Measurements from ENCODE around the gene FASTKD1. TPM values are rescaled to one million over a fixed set of nuclear protein-coding genes. Genes with fewer than 3 reads are reported as not detected.
"Not testable (repeated sequence)": the region's sequence is repeated elsewhere in the genome, so short reads cannot be mapped to it uniquely, and the experiment has no call there.

The FASTKD1 gene
- polyA plus RNA-seq, 1 of the 3 experiments (the other 2 are of a cell fraction), result 8.7 TPM

- no peak overlapping the region for H3K4me3 ChIP-seq (ENCODE audit: low read depth in 2 of 2, low read length in 1 of 2)
- no peaks in the 10 kb centered on the region for H3K9me2 ChIP-seq
- no peaks in the 10 kb centered on the region for H3K27me3 ChIP-seq (ENCODE audit: insufficient read depth)
- no peak overlapping the region for H3K4me2 ChIP-seq
- no peak for DNase-seq
- WGBS (ENCODE audit: low lambda C conversion rate), result 68% methylated on average over 5 of the region's 5 CpGs
- peaks cover 13 to 17% of the 10 kb centered on the region in 2 experiments for H3K36me3 ChIP-seq (replicated peaks in 1 of 2; ENCODE audit: control insufficient read depth in 1 of 2, insufficient read depth in 2 of 2, low read length in 1 of 2)
- ChIA-PET CTCF (interaction anchor here (0.7 kb wide), 1 partner anchor 39 kb away, joined by 3 read pairs; no protein-coding TSS in a partner anchor), POLR2A (no interaction called here)
- no peak overlapping the region for H2AFZ ChIP-seq (ENCODE audit: low read depth)
- TF ChIP-seq EP300 (IDR thresholded peaks at IDR 0.05; ENCODE audit: borderline replicate concordance in 1 of 2, low read depth in 1 of 2, low read length in 1 of 2) (no peak), SIN3A (IDR thresholded peaks at IDR 0.05; ENCODE audit: borderline replicate concordance, low read depth, low read length) (no peak), REST (IDR thresholded peaks at IDR 0.05; ENCODE audit: low read depth, low read length) (no peak), RCOR1 (IDR thresholded peaks at IDR 0.05; ENCODE audit: low read length) (no peak), JUND (IDR thresholded peaks at IDR 0.05) (no peak), TCF12 (IDR thresholded peaks at IDR 0.05) (no peak), FOXM1 (IDR thresholded peaks at IDR 0.05; ENCODE audit: low read depth) (no peak), FOXJ3 (CRISPR knock-in tag; IDR thresholded peaks at IDR 0.05) (no peak)
- no peaks in the 10 kb centered on the region for H3K4me1 ChIP-seq (ENCODE audit: control insufficient read depth in 1 of 2, insufficient read depth in 2 of 2, low read depth in 1 of 2, low read length in 1 of 2)
- H3K9me3 ChIP-seq, result no peaks in the 10 kb centered on the region
- no peaks in the 10 kb centered on the region for H3F3A ChIP-seq (replicated peaks; ENCODE audit: insufficient read depth)
- no peak overlapping the region for H3K27ac ChIP-seq (ENCODE audit: low read depth in 2 of 2, low read length in 1 of 2)
- H3K9ac ChIP-seq, result no peak overlapping the region
- no peaks in the 10 kb centered on the region for H4K20me1 ChIP-seq (ENCODE audit: insufficient read depth)
- no peaks in the 10 kb centered on the region for H3K79me2 ChIP-seq (ENCODE audit: insufficient read depth)
Measured at GRCh38 chr2:169523681-169524080, 50.0 kb downstream of the FASTKD1 start.

GRCh38 chr2:169520896-169521295 is 52.8 kb downstream of the FASTKD1 start:
- no peak for DNase-seq
- H3K4me3 ChIP-seq (ENCODE audit: low read depth in 2 of 2, low read length in 1 of 2), result no peak overlapping the region

GRCh38 chr2:169516488-169516995 is 57.1 kb downstream of the FASTKD1 start:
- H4K20me1 ChIP-seq (ENCODE audit: insufficient read depth); DNase-seq; H3K4me1 ChIP-seq (ENCODE audit: control insufficient read depth in 1 of 2, insufficient read depth in 2 of 2, low read depth in 1 of 2, low read length in 1 of 2); H3K9me3 ChIP-seq; H3K9me2 ChIP-seq; H2AFZ ChIP-seq (ENCODE audit: low read depth); H3K36me3 ChIP-seq (replicated peaks in 1 of 2; ENCODE audit: control insufficient read depth in 1 of 2, insufficient read depth in 2 of 2, low read length in 1 of 2); H3K27me3 ChIP-seq (ENCODE audit: insufficient read depth); POLR2A ChIA-PET; H3K4me3 ChIP-seq (ENCODE audit: low read depth in 2 of 2, low read length in 1 of 2); H3K27ac ChIP-seq (ENCODE audit: low read depth in 2 of 2, low read length in 1 of 2); H3K4me2 ChIP-seq; H3F3A ChIP-seq (replicated peaks; ENCODE audit: insufficient read depth); H3K9ac ChIP-seq; H3K79me2 ChIP-seq (ENCODE audit: insufficient read depth): not testable (repeated sequence)
- WGBS (ENCODE audit: low lambda C conversion rate), result 92% methylated on average over 10 of the region's 10 CpGs
- CTCF ChIA-PET, result interaction anchor here (1.8 kb wide), 1 partner anchor 11 kb away, joined by 5 read pairs; no protein-coding TSS in a partner anchor

More at GRCh38 chr2:169520896-169521295, 52.8 kb downstream of the FASTKD1 start:
- H3K36me3 ChIP-seq (replicated peaks in 1 of 2; ENCODE audit: control insufficient read depth in 1 of 2, insufficient read depth in 2 of 2, low read length in 1 of 2), result peaks cover 0 to 1% of the 10 kb centered on the region in 2 experiments
- H3K27me3 ChIP-seq (ENCODE audit: insufficient read depth), result no peaks in the 10 kb centered on the region
- H3K9me2 ChIP-seq, result no peaks in the 10 kb centered on the region
- no peak overlapping the region for H3K27ac ChIP-seq (ENCODE audit: low read depth in 2 of 2, low read length in 1 of 2)
- ChIA-PET CTCF (interaction anchor here (1.3 kb wide), 1 partner anchor 41 kb away, joined by 4 read pairs; no protein-coding TSS in a partner anchor), POLR2A (no interaction called here)
- TF ChIP-seq MAX (IDR thresholded peaks at IDR 0.05; ENCODE audit: low read depth) (no peak), EZH2phosphoT487 (IDR thresholded peaks at IDR 0.05; ENCODE audit: borderline replicate concordance, low read depth) (no peak), SMC3 (IDR thresholded peaks at IDR 0.05; ENCODE audit: low read depth, low read length) (no peak), EP300 (IDR thresholded peaks at IDR 0.05; ENCODE audit: borderline replicate concordance in 1 of 2, low read depth in 1 of 2, low read length in 1 of 2) (no peak)
- H3K79me2 ChIP-seq (ENCODE audit: insufficient read depth), result no peaks in the 10 kb centered on the region
- no peaks in the 10 kb centered on the region for H4K20me1 ChIP-seq (ENCODE audit: insufficient read depth)
- H3K9me3 ChIP-seq, result no peaks in the 10 kb centered on the region
- H3K4me2 ChIP-seq, result no peak overlapping the region
- H3K9ac ChIP-seq, result no peak overlapping the region
- no peak overlapping the region for H2AFZ ChIP-seq (ENCODE audit: low read depth)
- no peaks in the 10 kb centered on the region for H3F3A ChIP-seq (replicated peaks; ENCODE audit: insufficient read depth)
- H3K4me1 ChIP-seq (ENCODE audit: control insufficient read depth in 1 of 2, insufficient read depth in 2 of 2, low read depth in 1 of 2, low read length in 1 of 2), result no peaks in the 10 kb centered on the region

- DNase-seq; H4K20me1 ChIP-seq (ENCODE audit: insufficient read depth); H3K4me1 ChIP-seq (ENCODE audit: control insufficient read depth in 1 of 2, insufficient read depth in 2 of 2, low read depth in 1 of 2, low read length in 1 of 2); POLR2A ChIA-PET; H3K4me2 ChIP-seq; H3K79me2 ChIP-seq (ENCODE audit: insufficient read depth); H3K27me3 ChIP-seq (ENCODE audit: insufficient read depth); H3K9me3 ChIP-seq; H3K9me2 ChIP-seq; H3K9ac ChIP-seq; H3K36me3 ChIP-seq (replicated peaks in 1 of 2; ENCODE audit: control insufficient read depth in 1 of 2, insufficient read depth in 2 of 2, low read length in 1 of 2); H2AFZ ChIP-seq (ENCODE audit: low read depth); H3K4me3 ChIP-seq (ENCODE audit: low read depth in 2 of 2, low read length in 1 of 2); H3F3A ChIP-seq (replicated peaks; ENCODE audit: insufficient read depth); H3K27ac ChIP-seq (ENCODE audit: low read depth in 2 of 2, low read length in 1 of 2): not testable (repeated sequence)
- WGBS (ENCODE audit: low lambda C conversion rate), result 89% methylated on average over 7 of the region's 7 CpGs
- CTCF ChIA-PET, result interaction anchor here (0.9 kb wide), 1 partner anchor 13 kb away, joined by 3 read pairs; no protein-coding TSS in a partner anchor
Measured at GRCh38 chr2:169514758-169515157, 58.9 kb downstream of the FASTKD1 start.

All from SK-N-SH (cell line).